WTC11 (cell line): ENCODE measurements around the gene ZNF416. TPM values are rescaled to one million over a fixed set of nuclear protein-coding genes. Genes with fewer than 3 reads are reported as not detected.

Experiments
- ATAC-seq: fragments of 200-7000 bp; cut with Tn5 transposase; 2 replicates; pipeline ENCODE4 v1.10.0; 2021; ENCODE audit warnings: mild to moderate bottlenecking, moderate library complexity
- CTCF ChIA-PET: fragments of 300-600 bp; sonication (Branson Sonifier 250); formaldehyde crosslinking; loops from one replicate; lab custom pipeline; 2021; ENCODE audit warnings: antibody characterized with exemption; lab: Charles Lee
- POLR2A ChIA-PET: fragments of 350-600 bp; sonication (Branson Sonifier 250); formaldehyde crosslinking; loops from one replicate; lab custom pipeline; 2021; ENCODE audit warnings: antibody characterized with exemption; lab: Charles Lee
- DNase-seq: peaks from one replicate; pipeline ENCODE4 v3.0.0; 2021; ENCODE audit warnings: low spot score
- H3K27ac Mint-ChIP-seq: 2 replicates; pipeline ENCODE4 v1.8.0; 2021; ENCODE audit warnings: mixed read lengths
- H3K27me3 Mint-ChIP-seq: 2 replicates; pipeline ENCODE4 v1.8.0; 2021; ENCODE audit warnings: low read depth, mild to moderate bottlenecking, moderate library complexity, mixed read lengths
- H3K36me3 Mint-ChIP-seq: 2 replicates; pipeline ENCODE4 v1.8.0; 2021; ENCODE audit warnings: mixed read lengths
- H3K4me1 Mint-ChIP-seq: 2 replicates; pipeline ENCODE4 v1.8.0; 2022; ENCODE audit warnings: mixed read lengths
- H3K4me3 Mint-ChIP-seq: 2 replicates; pipeline ENCODE4 v1.8.0; 2021; ENCODE audit warnings: mild to moderate bottlenecking, moderate library complexity, mixed read lengths
- H3K9me3 Mint-ChIP-seq: 2 replicates; pipeline ENCODE4 v1.8.0; 2021; ENCODE audit warnings: mixed read lengths
- CREB1 ChIP-seq: sonication (generic); formaldehyde crosslinking; IDR thresholded peaks from 2 replicates; pipeline ENCODE4 v1.8.0; 2023; ENCODE audit warnings: mild to moderate bottlenecking, missing genetic modification reagents
- FOXJ3 ChIP-seq: sonication (generic); formaldehyde crosslinking; IDR thresholded peaks from 2 replicates; pipeline ENCODE4 v1.9.0; 2021; ENCODE audit warnings: missing genetic modification reagents, mild to moderate bottlenecking, borderline replicate concordance
- FOXK1 ChIP-seq: sonication (generic); formaldehyde crosslinking; IDR thresholded peaks from 2 replicates; pipeline ENCODE4 v1.8.0; 2022; ENCODE audit warnings: mild to moderate bottlenecking, moderate library complexity, missing genetic modification reagents
- FOXP1 ChIP-seq: sonication (generic); formaldehyde crosslinking; IDR thresholded peaks from 2 replicates; pipeline ENCODE4 v1.8.0; 2022; ENCODE audit warnings: missing genetic modification reagents, mild to moderate bottlenecking, moderate library complexity, borderline replicate concordance
- GTF2I ChIP-seq: fragments of 250-450 bp; sonication (Bioruptor Pico); conservative IDR thresholded peaks from 2 replicates; pipeline ENCODE4 v1.4.0; 2021; ENCODE audit warnings: mild to moderate bottlenecking
- NFE2L1 ChIP-seq: sonication (generic); formaldehyde crosslinking; IDR thresholded peaks from 2 replicates; pipeline ENCODE4 v1.8.1; 2023; ENCODE audit warnings: missing genetic modification reagents
- NR1H2 ChIP-seq: sonication (generic); formaldehyde crosslinking; IDR thresholded peaks from 2 replicates; pipeline ENCODE4 v1.9.0; 2021; ENCODE audit warnings: mild to moderate bottlenecking, moderate library complexity, missing genetic modification reagents
- SMAD3 ChIP-seq: sonication (generic); formaldehyde crosslinking; IDR thresholded peaks from 2 replicates; pipeline ENCODE4 v1.8.0; 2022; ENCODE audit warnings: missing genetic modification reagents, mild to moderate bottlenecking, borderline replicate concordance
- TEAD1 ChIP-seq: sonication (generic); formaldehyde crosslinking; IDR thresholded peaks from 2 replicates; pipeline ENCODE4 v1.8.0; 2022; ENCODE audit warnings: mild to moderate bottlenecking, missing genetic modification reagents
- ZNF396 ChIP-seq: fragments of 250-450 bp; sonication (Bioruptor Pico); IDR thresholded peaks from 2 replicates; pipeline ENCODE4 v1.8.0; 2021; ENCODE audit warnings: mild to moderate bottlenecking, moderate library complexity, borderline replicate concordance
- total RNA-seq: library from RNA; stranded (reverse); gene quantifications from 3 replicates; pipeline ENCODE4 v1.2.3, GENCODE V29; 2021
- TF ChIP-seq, protein P1 (sequence below): fragments of 250-450 bp; sonication (Bioruptor Pico); IDR thresholded peaks from 2 replicates; pipeline ENCODE4 v1.9.0; 2021; ENCODE audit warnings: mild to moderate bottlenecking
- TF ChIP-seq, protein P2 (sequence below): sonication (generic); formaldehyde crosslinking; IDR thresholded peaks from 2 replicates; pipeline ENCODE4 v1.8.1; 2023; ENCODE audit warnings: mild to moderate bottlenecking, moderate library complexity, missing genetic modification reagents
- TF ChIP-seq, protein P3 (sequence below): sonication (generic); formaldehyde crosslinking; IDR thresholded peaks from 2 replicates; pipeline ENCODE4 v1.8.1; 2022; ENCODE audit warnings: mild to moderate bottlenecking, missing genetic modification reagents, moderate library complexity, borderline replicate concordance
- TF ChIP-seq, protein P4 (sequence below): sonication (generic); formaldehyde crosslinking; IDR thresholded peaks from 2 replicates; pipeline ENCODE4 v1.8.0; 2022; ENCODE audit warnings: mild to moderate bottlenecking, missing genetic modification reagents
- TF ChIP-seq, protein P5 (sequence below): sonication (generic); formaldehyde crosslinking; IDR thresholded peaks from 2 replicates; pipeline ENCODE4 v1.8.1; 2022; ENCODE audit warnings: low read depth, missing genetic modification reagents, borderline replicate concordance
- TF ChIP-seq, protein P6 (sequence below): fragments of 250-450 bp; sonication (Bioruptor Pico); IDR thresholded peaks from 2 replicates; pipeline ENCODE4 v2.1.2; 2022; ENCODE audit warnings: mild to moderate bottlenecking, moderate library complexity
- TF ChIP-seq, protein P7 (sequence below): sonication (generic); formaldehyde crosslinking; IDR thresholded peaks from 2 replicates; pipeline ENCODE4 v1.8.1; 2022; ENCODE audit warnings: low read depth, mild to moderate bottlenecking, moderate library complexity, missing genetic modification reagents, borderline replicate concordance

Gene ZNF416
- total RNA-seq, 1 experiment from 2014 or later = 10.0 TPM

DNA sequence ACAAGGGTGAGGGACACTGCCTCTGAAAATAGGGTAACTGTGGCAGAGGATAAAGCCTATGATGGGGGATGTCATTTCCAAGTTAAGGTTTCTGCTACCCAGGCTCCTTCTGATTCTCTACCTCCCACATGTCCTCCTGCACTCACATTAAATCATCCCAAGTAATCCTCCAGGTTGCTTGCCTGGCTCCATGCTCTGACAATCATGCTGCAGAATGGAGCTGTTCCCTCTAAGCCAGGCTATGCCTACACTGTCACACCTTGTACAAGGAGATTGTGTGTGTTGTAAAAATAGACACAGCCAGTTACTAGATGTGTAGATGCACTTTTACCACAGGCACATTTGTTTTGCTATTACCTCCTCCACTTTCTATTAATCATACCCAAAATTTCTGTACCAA, 8.0 kb downstream of the ZNF416 start:
- no peak overlapping the region for H3K4me3 Mint-ChIP-seq
- TF ChIP-seq SMAD3 = no peak
- TF ChIP-seq, protein P1, sequence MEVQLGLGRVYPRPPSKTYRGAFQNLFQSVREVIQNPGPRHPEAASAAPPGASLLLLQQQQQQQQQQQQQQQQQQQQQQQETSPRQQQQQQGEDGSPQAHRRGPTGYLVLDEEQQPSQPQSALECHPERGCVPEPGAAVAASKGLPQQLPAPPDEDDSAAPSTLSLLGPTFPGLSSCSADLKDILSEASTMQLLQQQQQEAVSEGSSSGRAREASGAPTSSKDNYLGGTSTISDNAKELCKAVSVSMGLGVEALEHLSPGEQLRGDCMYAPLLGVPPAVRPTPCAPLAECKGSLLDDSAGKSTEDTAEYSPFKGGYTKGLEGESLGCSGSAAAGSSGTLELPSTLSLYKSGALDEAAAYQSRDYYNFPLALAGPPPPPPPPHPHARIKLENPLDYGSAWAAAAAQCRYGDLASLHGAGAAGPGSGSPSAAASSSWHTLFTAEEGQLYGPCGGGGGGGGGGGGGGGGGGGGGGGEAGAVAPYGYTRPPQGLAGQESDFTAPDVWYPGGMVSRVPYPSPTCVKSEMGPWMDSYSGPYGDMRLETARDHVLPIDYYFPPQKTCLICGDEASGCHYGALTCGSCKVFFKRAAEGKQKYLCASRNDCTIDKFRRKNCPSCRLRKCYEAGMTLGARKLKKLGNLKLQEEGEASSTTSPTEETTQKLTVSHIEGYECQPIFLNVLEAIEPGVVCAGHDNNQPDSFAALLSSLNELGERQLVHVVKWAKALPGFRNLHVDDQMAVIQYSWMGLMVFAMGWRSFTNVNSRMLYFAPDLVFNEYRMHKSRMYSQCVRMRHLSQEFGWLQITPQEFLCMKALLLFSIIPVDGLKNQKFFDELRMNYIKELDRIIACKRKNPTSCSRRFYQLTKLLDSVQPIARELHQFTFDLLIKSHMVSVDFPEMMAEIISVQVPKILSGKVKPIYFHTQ (CRISPR knock-in tag) = no peak
- TF ChIP-seq CREB1 = no peak
- no peak for TF ChIP-seq ZNF396 (CRISPR knock-in tag)
- TF ChIP-seq, protein P2, sequence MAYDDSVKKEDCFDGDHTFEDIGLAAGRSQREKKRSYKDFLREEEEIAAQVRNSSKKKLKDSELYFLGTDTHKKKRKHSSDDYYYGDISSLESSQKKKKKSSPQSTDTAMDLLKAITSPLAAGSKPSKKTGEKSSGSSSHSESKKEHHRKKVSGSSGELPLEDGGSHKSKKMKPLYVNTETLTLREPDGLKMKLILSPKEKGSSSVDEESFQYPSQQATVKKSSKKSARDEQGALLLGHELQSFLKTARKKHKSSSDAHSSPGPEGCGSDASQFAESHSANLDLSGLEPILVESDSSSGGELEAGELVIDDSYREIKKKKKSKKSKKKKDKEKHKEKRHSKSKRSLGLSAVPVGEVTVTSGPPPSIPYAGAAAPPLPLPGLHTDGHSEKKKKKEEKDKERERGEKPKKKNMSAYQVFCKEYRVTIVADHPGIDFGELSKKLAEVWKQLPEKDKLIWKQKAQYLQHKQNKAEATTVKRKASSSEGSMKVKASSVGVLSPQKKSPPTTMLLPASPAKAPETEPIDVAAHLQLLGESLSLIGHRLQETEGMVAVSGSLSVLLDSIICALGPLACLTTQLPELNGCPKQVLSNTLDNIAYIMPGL = no peak
- TF ChIP-seq, protein P3, sequence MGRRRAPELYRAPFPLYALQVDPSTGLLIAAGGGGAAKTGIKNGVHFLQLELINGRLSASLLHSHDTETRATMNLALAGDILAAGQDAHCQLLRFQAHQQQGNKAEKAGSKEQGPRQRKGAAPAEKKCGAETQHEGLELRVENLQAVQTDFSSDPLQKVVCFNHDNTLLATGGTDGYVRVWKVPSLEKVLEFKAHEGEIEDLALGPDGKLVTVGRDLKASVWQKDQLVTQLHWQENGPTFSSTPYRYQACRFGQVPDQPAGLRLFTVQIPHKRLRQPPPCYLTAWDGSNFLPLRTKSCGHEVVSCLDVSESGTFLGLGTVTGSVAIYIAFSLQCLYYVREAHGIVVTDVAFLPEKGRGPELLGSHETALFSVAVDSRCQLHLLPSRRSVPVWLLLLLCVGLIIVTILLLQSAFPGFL (CRISPR knock-in tag) = no peak
- no peak for TF ChIP-seq TEAD1 (CRISPR knock-in tag)
- no peak for TF ChIP-seq FOXJ3 (CRISPR knock-in tag)
- TF ChIP-seq GTF2I = no peak
- TF ChIP-seq, protein P4, sequence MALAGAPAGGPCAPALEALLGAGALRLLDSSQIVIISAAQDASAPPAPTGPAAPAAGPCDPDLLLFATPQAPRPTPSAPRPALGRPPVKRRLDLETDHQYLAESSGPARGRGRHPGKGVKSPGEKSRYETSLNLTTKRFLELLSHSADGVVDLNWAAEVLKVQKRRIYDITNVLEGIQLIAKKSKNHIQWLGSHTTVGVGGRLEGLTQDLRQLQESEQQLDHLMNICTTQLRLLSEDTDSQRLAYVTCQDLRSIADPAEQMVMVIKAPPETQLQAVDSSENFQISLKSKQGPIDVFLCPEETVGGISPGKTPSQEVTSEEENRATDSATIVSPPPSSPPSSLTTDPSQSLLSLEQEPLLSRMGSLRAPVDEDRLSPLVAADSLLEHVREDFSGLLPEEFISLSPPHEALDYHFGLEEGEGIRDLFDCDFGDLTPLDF (CRISPR knock-in tag) = no peak
- no peak for TF ChIP-seq FOXP1 (CRISPR knock-in tag)
- TF ChIP-seq, protein P5, sequence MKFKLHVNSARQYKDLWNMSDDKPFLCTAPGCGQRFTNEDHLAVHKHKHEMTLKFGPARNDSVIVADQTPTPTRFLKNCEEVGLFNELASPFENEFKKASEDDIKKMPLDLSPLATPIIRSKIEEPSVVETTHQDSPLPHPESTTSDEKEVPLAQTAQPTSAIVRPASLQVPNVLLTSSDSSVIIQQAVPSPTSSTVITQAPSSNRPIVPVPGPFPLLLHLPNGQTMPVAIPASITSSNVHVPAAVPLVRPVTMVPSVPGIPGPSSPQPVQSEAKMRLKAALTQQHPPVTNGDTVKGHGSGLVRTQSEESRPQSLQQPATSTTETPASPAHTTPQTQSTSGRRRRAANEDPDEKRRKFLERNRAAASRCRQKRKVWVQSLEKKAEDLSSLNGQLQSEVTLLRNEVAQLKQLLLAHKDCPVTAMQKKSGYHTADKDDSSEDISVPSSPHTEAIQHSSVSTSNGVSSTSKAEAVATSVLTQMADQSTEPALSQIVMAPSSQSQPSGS (CRISPR knock-in tag) = no peak
- no peak for TF ChIP-seq FOXK1 (CRISPR knock-in tag)
- no peak for TF ChIP-seq NR1H2 (CRISPR knock-in tag)
- TF ChIP-seq, protein P6, sequence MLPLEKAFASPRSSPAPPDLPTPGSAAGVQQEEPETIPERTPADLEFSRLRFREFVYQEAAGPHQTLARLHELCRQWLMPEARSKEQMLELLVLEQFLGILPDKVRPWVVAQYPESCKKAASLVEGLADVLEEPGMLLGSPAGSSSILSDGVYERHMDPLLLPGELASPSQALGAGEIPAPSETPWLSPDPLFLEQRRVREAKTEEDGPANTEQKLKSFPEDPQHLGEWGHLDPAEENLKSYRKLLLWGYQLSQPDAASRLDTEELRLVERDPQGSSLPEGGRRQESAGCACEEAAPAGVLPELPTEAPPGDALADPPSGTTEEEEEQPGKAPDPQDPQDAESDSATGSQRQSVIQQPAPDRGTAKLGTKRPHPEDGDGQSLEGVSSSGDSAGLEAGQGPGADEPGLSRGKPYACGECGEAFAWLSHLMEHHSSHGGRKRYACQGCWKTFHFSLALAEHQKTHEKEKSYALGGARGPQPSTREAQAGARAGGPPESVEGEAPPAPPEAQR (CRISPR knock-in tag) = no peak
- TF ChIP-seq, protein P7, sequence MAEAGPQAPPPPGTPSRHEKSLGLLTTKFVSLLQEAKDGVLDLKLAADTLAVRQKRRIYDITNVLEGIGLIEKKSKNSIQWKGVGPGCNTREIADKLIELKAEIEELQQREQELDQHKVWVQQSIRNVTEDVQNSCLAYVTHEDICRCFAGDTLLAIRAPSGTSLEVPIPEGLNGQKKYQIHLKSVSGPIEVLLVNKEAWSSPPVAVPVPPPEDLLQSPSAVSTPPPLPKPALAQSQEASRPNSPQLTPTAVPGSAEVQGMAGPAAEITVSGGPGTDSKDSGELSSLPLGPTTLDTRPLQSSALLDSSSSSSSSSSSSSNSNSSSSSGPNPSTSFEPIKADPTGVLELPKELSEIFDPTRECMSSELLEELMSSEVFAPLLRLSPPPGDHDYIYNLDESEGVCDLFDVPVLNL (CRISPR knock-in tag) = no peak
- no peak for TF ChIP-seq NFE2L1 (CRISPR knock-in tag)
- TF ChIP-seq, all 79 proteins: peak for 0
- Mint-ChIP-seq H3K27ac (no peak overlapping the region), H3K4me1 (no peaks in the 10 kb centered on the region), H3K9me3 (peaks cover 99% of the 10 kb centered on the region), H3K27me3 (peaks cover 29% of the 10 kb centered on the region), H3K36me3 (peaks cover 92% of the 10 kb centered on the region)
- ATAC-seq = no peak
- POLR2A ChIA-PET = no interaction called here
- no peak for DNase-seq
- CTCF ChIA-PET = no interaction called here
